Hepatocyte (in vitro differentiated cells): ENCODE measurements around the gene HABP4. TPM values are rescaled to one million over a fixed set of nuclear protein-coding genes. Genes with fewer than 3 reads are reported as not detected.

ENCODE experiments used
- DNase-seq: peaks from one replicate; pipeline ENCODE4 v3.0.0-alpha.2; 2016; ENCODE audit warnings: low spot score
- H2AFZ ChIP-seq: fragments of 200-600 bp; sonication (generic); 2 replicates; pipeline ENCODE4 v1.6.0; 2016; ENCODE audit warnings: antibody characterized with exemption, mild to moderate bottlenecking
- H3K27ac ChIP-seq: fragments of 200-600 bp; sonication (generic); 2 replicates; pipeline ENCODE4 v1.5.1; 2016; ENCODE audit warnings: mild to moderate bottlenecking
- H3K27me3 ChIP-seq: fragments of 200-600 bp; sonication (generic); 2 replicates; pipeline ENCODE4 v1.6.1; 2016
- H3K36me3 ChIP-seq: fragments of 200-600 bp; sonication (generic); replicated peaks from 2 replicates; pipeline ENCODE4 v1.5.1; 2016; ENCODE audit warnings: low read depth; ENCODE audit not compliant: insufficient read depth
- H3K4me1 ChIP-seq: fragments of 200-600 bp; sonication (generic); 2 replicates; pipeline ENCODE4 v1.5.1; 2016; ENCODE audit warnings: mild to moderate bottlenecking, moderate library complexity; ENCODE audit not compliant: insufficient read depth
- H3K4me2 ChIP-seq: fragments of 200-600 bp; sonication (generic); 2 replicates; pipeline ENCODE4 v1.6.0; 2016
- H3K4me3 ChIP-seq: fragments of 200-600 bp; sonication (generic); 2 replicates; pipeline ENCODE4 v1.5.1; 2016; ENCODE audit warnings: mild to moderate bottlenecking
- H3K79me2 ChIP-seq: fragments of 200-600 bp; sonication (generic); 2 replicates; pipeline ENCODE4 v1.6.0; 2017; ENCODE audit warnings: mild to moderate bottlenecking
- H3K9me2 ChIP-seq: fragments of 200-600 bp; sonication (generic); replicated peaks from 2 replicates; pipeline ENCODE4 v1.6.0; 2017; ENCODE audit warnings: mild to moderate bottlenecking; ENCODE audit not compliant: insufficient read depth
- H3K9me3 ChIP-seq: fragments of 200-600 bp; sonication (generic); 2 replicates; pipeline ENCODE4 v1.5.1; 2016; ENCODE audit warnings: low read depth, mild to moderate bottlenecking
- H4K20me1 ChIP-seq: fragments of 200-600 bp; sonication (generic); 2 replicates; pipeline ENCODE4 v1.6.0; 2016; ENCODE audit warnings: mild to moderate bottlenecking; ENCODE audit not compliant: insufficient read depth, poor library complexity, severe bottlenecking
- CTCF ChIP-seq: fragments of 200-600 bp; sonication (generic); IDR thresholded peaks from 2 replicates; pipeline ENCODE4 v1.5.1; 2016; ENCODE audit warnings: antibody characterized with exemption, mild to moderate bottlenecking; ENCODE audit not compliant: poor library complexity
- EZH2 ChIP-seq: fragments of 200-600 bp; sonication (generic); IDR thresholded peaks from 2 replicates; pipeline ENCODE4 v1.6.1; 2016; ENCODE audit warnings: antibody characterized with exemption, mild to moderate bottlenecking, borderline replicate concordance
- EZH2phosphoT487 ChIP-seq: fragments of 200-600 bp; sonication (generic); IDR thresholded peaks from one replicate; pipeline ENCODE4 v1.6.1; 2018; ENCODE audit warnings: antibody characterized with exemption, mild to moderate bottlenecking, low read depth, moderate library complexity; ENCODE audit not compliant: unreplicated experiment, severe bottlenecking
- WGBS: methylation state at CpG from one replicate; pipeline ENCODE4 v1.1.6; 2016; ENCODE audit warnings: low lambda C conversion rate; ENCODE audit errors: missing lambda C conversion rate; 5-methylcytosine and 5-hydroxymethylcytosine counted together
- polyA plus RNA-seq: library from polyadenylated mRNA; unstranded; fragments of >200 nt; fragmentation: Nextera tagmentation; extraction: Ambion mirVana; gene quantifications from 2 replicates; pipeline ENCODE4 v1.2.1, GENCODE V29; 2016
- total RNA-seq: library from RNA; depleted of rRNA; stranded (reverse); fragments of >200 nt; gene quantifications from 2 replicates; pipeline ENCODE4 v1.2.3, GENCODE V29; 2014

The HABP4 gene
- total and polyA plus RNA-seq, 2 experiments from 2014 or later: 13.1 to 24.8 TPM

GRCh38 chr9:96437454-96437853 is 12.5 kb upstream of the HABP4 start:
- H3K27me3 ChIP-seq: no peaks in the 10 kb centered on the region
- TF ChIP-seq EZH2phosphoT487 (no peak), EZH2 (no peak), CTCF (no peak)
- H3K79me2 ChIP-seq: no peaks in the 10 kb centered on the region
- no peak for DNase-seq
- no peak overlapping the region for H2AFZ ChIP-seq
- H4K20me1 ChIP-seq: no peaks in the 10 kb centered on the region
- no peaks in the 10 kb centered on the region for H3K9me3 ChIP-seq
- H3K27ac ChIP-seq: no peak overlapping the region
- H3K4me2 ChIP-seq: no peak overlapping the region
- no peaks in the 10 kb centered on the region for H3K4me1 ChIP-seq
- over 99% methylated on average over 7 of the region's 7 CpGs for WGBS
- no peak overlapping the region for H3K4me3 ChIP-seq
- no peaks in the 10 kb centered on the region for H3K36me3 ChIP-seq
- H3K9me2 ChIP-seq: no peaks in the 10 kb centered on the region

GRCh38 chr9:96440671-96441199 is 9.2 kb upstream of the HABP4 start:
- no peak overlapping the region for H3K4me3 ChIP-seq
- no peaks in the 10 kb centered on the region for H3K9me2 ChIP-seq
- no peak for DNase-seq
- TF ChIP-seq EZH2 (no peak), EZH2phosphoT487 (no peak), CTCF (no peak)
- H3K27me3 ChIP-seq: no peaks in the 10 kb centered on the region
- H3K27ac ChIP-seq: no peak overlapping the region
- H4K20me1 ChIP-seq: no peaks in the 10 kb centered on the region
- 89% methylated on average over 5 of the region's 5 CpGs for WGBS
- no peaks in the 10 kb centered on the region for H3K36me3 ChIP-seq
- H2AFZ ChIP-seq: no peak overlapping the region
- no peaks in the 10 kb centered on the region for H3K9me3 ChIP-seq
- H3K4me1 ChIP-seq: no peaks in the 10 kb centered on the region
- no peak overlapping the region for H3K4me2 ChIP-seq
- H3K79me2 ChIP-seq: no peaks in the 10 kb centered on the region

GRCh38 chr9:96441798-96442445 is 8.0 kb upstream of the HABP4 start:
- Histone ChIP-seq H3K9me3 (no peaks in the 10 kb centered on the region), H3K36me3 (no peaks in the 10 kb centered on the region), H2AFZ (no peak overlapping the region), H3K4me2 (no peak overlapping the region), H3K4me1 (no peaks in the 10 kb centered on the region), H3K4me3 (no peak overlapping the region), H4K20me1 (no peaks in the 10 kb centered on the region), H3K79me2 (no peaks in the 10 kb centered on the region), H3K27me3 (no peaks in the 10 kb centered on the region), H3K27ac (no peak overlapping the region), H3K9me2 (no peaks in the 10 kb centered on the region)
- peak; percentile 44 for DNase-seq
- WGBS: 88% methylated on average over 5 of the region's 5 CpGs
- TF ChIP-seq EZH2 (no peak), EZH2phosphoT487 (no peak), CTCF (peak; percentile 33)
